Measurements from ENCODE around the gene GALNT2.
A peak's percentile ranks its signal among the peaks of the same experiment; 100 is the strongest.

GALNT2 gene

DNA sequence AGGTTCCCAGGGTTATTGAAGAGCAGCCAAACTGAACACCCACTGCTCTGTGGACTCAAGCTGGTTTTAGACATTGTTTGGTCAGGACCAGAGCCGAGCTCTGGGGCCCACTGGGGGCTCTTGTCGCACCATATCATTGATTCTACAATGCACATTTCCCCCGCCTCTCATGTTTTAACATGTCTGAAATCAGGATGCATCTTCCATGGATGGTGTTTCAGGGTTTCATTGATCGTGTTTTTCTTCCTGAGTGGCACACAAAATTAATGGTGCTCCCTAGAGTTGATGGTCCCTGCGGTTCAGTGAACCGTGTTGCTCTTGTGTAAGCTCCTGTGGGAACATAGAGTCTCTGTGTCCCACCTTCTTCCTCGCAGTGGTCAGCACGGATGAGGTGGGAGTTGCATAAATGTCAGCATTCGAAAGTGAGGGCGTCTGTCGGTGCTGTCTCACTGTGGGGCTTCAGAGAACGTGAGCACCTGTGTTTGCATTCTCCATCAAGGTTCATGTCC lies 38.3 kb downstream of the GALNT2 start:
- Histone ChIP-seq H3K27ac (ENCODE audit: low read depth, low read length) (peak overlapping the region; percentile 14), H3K9me3 (ENCODE audit: control insufficient read depth, insufficient read depth, low read length) (no peaks in the 10 kb centered on the region), H3K36me3 (ENCODE audit: control insufficient read depth, insufficient read depth, low read length) (no peaks in the 10 kb centered on the region), H3K4me1 (ENCODE audit: control insufficient read depth, insufficient read depth, low read length) (peaks cover 51% of the 10 kb centered on the region), H3K9ac (ENCODE audit: low read depth, low read length) (no peak overlapping the region), H3K4me3 (ENCODE audit: low read depth, low read length) (no peak overlapping the region), H3K27me3 (ENCODE audit: control insufficient read depth, insufficient read depth, low read length) (no peaks in the 10 kb centered on the region)

- H3K27ac ChIP-seq (ENCODE audit: low read depth, low read length), result no peak overlapping the region
- H3K9ac ChIP-seq (ENCODE audit: low read depth, low read length), result no peak overlapping the region
These were observed 39.0 kb downstream of the GALNT2 start for GRCh38 chr1:230105754-230106625.

GRCh38 chr1:230107941-230108340 lies 40.9 kb downstream of the GALNT2 start:
- H3K36me3 ChIP-seq (ENCODE audit: control insufficient read depth, insufficient read depth, low read length), result no peaks in the 10 kb centered on the region
- no peak overlapping the region for H3K27ac ChIP-seq (ENCODE audit: low read depth, low read length)
- no peak overlapping the region for H3K9ac ChIP-seq (ENCODE audit: low read depth, low read length)
- peaks cover 50% of the 10 kb centered on the region for H3K4me1 ChIP-seq (ENCODE audit: control insufficient read depth, insufficient read depth, low read length)
- no peaks in the 10 kb centered on the region for H3K27me3 ChIP-seq (ENCODE audit: control insufficient read depth, insufficient read depth, low read length)
- no peak overlapping the region for H3K4me3 ChIP-seq (ENCODE audit: low read depth, low read length)
- no peaks in the 10 kb centered on the region for H3K9me3 ChIP-seq (ENCODE audit: control insufficient read depth, insufficient read depth, low read length)

More at GRCh38 chr1:230105754-230106625, 39.0 kb downstream of the GALNT2 start:
- Histone ChIP-seq H3K36me3 (ENCODE audit: control insufficient read depth, insufficient read depth, low read length) (no peaks in the 10 kb centered on the region), H3K4me1 (ENCODE audit: control insufficient read depth, insufficient read depth, low read length) (peaks cover 50% of the 10 kb centered on the region), H3K27me3 (ENCODE audit: control insufficient read depth, insufficient read depth, low read length) (no peaks in the 10 kb centered on the region), H3K4me3 (ENCODE audit: low read depth, low read length) (no peak overlapping the region), H3K9me3 (ENCODE audit: control insufficient read depth, insufficient read depth, low read length) (no peaks in the 10 kb centered on the region)

DNA sequence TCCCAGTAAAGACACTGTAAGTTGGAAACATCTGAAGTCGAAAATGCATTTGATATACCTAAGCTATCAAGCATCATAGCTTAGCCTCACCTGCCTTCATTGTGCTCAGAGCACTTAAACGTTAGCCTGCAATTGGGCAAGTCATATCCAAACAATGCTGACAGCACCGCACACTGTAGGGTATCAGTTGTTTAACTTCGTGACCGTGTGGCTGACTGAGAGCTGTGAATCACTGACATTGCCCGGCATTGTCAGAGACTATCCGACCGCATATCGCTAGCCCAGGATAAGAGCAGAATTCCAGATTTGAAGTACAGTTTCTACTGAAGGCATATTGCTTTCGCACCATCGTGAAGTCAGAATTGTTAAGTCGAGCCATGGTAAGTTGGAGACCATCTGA lies 41.5 kb downstream of the GALNT2 start:
- no peaks in the 10 kb centered on the region for H3K27me3 ChIP-seq (ENCODE audit: control insufficient read depth, insufficient read depth, low read length)
- no peaks in the 10 kb centered on the region for H3K9me3 ChIP-seq (ENCODE audit: control insufficient read depth, insufficient read depth, low read length)
- H3K9ac ChIP-seq (ENCODE audit: low read depth, low read length), result no peak overlapping the region
- peaks cover 45% of the 10 kb centered on the region for H3K4me1 ChIP-seq (ENCODE audit: control insufficient read depth, insufficient read depth, low read length)
- H3K4me3 ChIP-seq (ENCODE audit: low read depth, low read length), result no peak overlapping the region
- no peaks in the 10 kb centered on the region for H3K36me3 ChIP-seq (ENCODE audit: control insufficient read depth, insufficient read depth, low read length)
- no peak overlapping the region for H3K27ac ChIP-seq (ENCODE audit: low read depth, low read length)

DNA sequence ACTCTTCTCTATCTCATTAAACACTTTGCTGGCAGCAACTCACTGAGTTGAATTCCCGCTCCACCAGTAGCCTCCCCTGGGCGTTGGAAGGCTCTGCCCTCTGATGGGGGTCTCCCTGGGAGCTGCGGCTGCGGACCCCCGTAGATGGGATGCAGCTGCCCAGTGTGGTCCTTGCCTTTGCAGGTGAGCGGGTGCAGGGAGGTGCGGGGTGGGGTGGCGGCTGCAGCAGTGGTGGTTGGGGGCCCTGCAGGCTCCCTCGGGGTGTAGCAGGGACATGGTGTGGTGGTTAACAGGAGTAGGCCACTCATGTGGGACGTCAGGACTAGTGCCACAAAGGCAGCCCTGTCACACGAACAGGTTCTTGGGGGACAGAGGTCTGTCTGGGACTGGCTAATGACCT lies 42.0 kb downstream of the GALNT2 start:
- Histone ChIP-seq H3K4me3 (ENCODE audit: low read depth, low read length) (no peak overlapping the region), H3K36me3 (ENCODE audit: control insufficient read depth, insufficient read depth, low read length) (no peaks in the 10 kb centered on the region), H3K4me1 (ENCODE audit: control insufficient read depth, insufficient read depth, low read length) (peaks cover 43% of the 10 kb centered on the region), H3K9ac (ENCODE audit: low read depth, low read length) (no peak overlapping the region), H3K27ac (ENCODE audit: low read depth, low read length) (no peak overlapping the region), H3K27me3 (ENCODE audit: control insufficient read depth, insufficient read depth, low read length) (no peaks in the 10 kb centered on the region), H3K9me3 (ENCODE audit: control insufficient read depth, insufficient read depth, low read length) (no peaks in the 10 kb centered on the region)

DNA sequence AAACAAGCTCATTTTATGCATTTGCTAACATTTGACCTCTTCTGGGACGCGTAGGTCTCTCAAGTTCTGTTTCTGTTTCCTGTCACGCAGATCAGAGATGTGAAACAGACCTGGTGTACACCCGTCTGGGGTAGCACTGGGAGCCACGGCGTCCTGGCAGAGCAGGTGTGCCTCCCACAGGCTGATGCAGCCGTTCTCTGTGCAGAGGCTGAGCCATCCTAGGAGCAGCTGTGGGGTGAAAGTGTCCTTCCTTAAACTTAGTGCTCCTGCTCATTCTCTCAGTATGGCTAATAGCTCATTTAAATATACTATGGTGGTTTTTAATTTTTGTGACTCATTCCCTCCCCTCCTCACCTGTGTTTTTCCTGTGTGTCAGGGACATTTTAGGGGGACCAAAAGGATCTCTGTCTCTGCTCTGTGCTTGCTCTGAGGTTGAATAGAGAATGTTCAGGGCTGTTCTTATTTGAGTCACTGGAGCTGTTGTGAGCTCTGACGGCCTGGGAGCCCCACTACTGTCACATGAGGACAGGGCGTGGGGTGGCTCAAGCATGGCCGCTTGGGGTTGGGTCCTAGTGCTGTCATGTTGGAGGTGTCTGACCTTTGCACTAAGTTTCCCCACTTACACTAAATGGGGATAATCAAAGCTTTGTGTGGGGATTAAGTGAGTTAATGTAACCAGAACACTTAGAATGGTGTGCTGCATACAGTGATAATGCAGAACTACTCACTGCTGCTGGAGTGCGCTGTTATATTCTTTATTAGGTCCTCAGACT lies 43.0 kb downstream of the GALNT2 start:
- Histone ChIP-seq H3K36me3 (ENCODE audit: control insufficient read depth, insufficient read depth, low read length) (no peaks in the 10 kb centered on the region), H3K4me3 (ENCODE audit: low read depth, low read length) (no peak overlapping the region), H3K9ac (ENCODE audit: low read depth, low read length) (no peak overlapping the region), H3K27me3 (ENCODE audit: control insufficient read depth, insufficient read depth, low read length) (no peaks in the 10 kb centered on the region), H3K9me3 (ENCODE audit: control insufficient read depth, insufficient read depth, low read length) (no peaks in the 10 kb centered on the region), H3K27ac (ENCODE audit: low read depth, low read length) (peak overlapping the region; percentile 7), H3K4me1 (ENCODE audit: control insufficient read depth, insufficient read depth, low read length) (peaks cover 36% of the 10 kb centered on the region)

DNA sequence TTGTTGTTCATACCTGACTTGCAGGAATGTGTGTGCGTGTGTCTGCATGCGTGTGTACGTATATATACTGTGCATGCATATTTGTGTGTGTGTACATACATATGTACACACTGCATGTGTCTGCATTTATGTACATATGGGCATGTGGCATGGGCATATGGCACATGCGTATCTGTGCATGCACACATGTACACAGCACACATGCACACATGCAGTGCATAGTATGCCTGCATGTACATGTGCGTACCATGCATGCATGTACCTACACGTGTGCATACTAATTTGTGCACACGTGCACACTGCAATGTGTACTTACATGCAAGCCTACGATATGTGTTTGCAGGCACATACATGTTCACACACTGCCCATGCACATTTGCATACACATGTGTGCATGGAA lies 43.9 kb downstream of the GALNT2 start:
- H3K4me1 ChIP-seq (ENCODE audit: control insufficient read depth, insufficient read depth, low read length), result peaks cover 31% of the 10 kb centered on the region

GRCh38 chr1:230112131-230112701 lies 45.2 kb downstream of the GALNT2 start:
- H3K27me3 ChIP-seq (ENCODE audit: control insufficient read depth, insufficient read depth, low read length), result no peaks in the 10 kb centered on the region
- H3K4me1 ChIP-seq (ENCODE audit: control insufficient read depth, insufficient read depth, low read length), result peaks cover 28% of the 10 kb centered on the region
- no peak overlapping the region for H3K4me3 ChIP-seq (ENCODE audit: low read depth, low read length)
- no peak overlapping the region for H3K9ac ChIP-seq (ENCODE audit: low read depth, low read length)
- H3K36me3 ChIP-seq (ENCODE audit: control insufficient read depth, insufficient read depth, low read length), result no peaks in the 10 kb centered on the region
- no peaks in the 10 kb centered on the region for H3K9me3 ChIP-seq (ENCODE audit: control insufficient read depth, insufficient read depth, low read length)
- H3K27ac ChIP-seq (ENCODE audit: low read depth, low read length), result peak overlapping the region; percentile 79

More for the DNA sequence above, 43.9 kb downstream of the GALNT2 start:
- H3K4me3 ChIP-seq (ENCODE audit: low read depth, low read length), result no peak overlapping the region
- H3K36me3 ChIP-seq (ENCODE audit: control insufficient read depth, insufficient read depth, low read length), result no peaks in the 10 kb centered on the region
- no peak overlapping the region for H3K27ac ChIP-seq (ENCODE audit: low read depth, low read length)
- H3K27me3 ChIP-seq (ENCODE audit: control insufficient read depth, insufficient read depth, low read length), result no peaks in the 10 kb centered on the region
- no peak overlapping the region for H3K9ac ChIP-seq (ENCODE audit: low read depth, low read length)
- H3K9me3 ChIP-seq (ENCODE audit: control insufficient read depth, insufficient read depth, low read length), result no peaks in the 10 kb centered on the region

DNA sequence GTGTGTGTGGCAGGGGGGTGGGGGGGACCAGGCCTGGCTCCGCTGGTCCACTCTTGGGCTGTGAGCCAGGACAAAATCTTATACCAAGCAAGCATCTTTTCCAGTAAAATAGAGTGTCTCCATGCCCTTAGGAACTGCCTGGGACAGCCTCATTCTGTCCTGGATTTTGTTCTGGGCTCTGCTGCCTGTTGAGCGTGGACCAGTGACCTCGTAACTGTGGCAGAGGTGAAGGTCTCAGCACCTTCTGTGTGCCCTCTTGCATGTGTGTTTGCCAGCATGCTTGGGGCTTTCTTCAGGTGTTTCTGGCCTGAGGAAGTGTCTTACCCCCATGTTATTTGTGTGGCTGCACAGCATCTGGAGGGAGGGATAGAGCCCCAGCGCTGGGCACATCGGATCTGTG lies 45.7 kb downstream of the GALNT2 start:
- no peaks in the 10 kb centered on the region for H3K27me3 ChIP-seq (ENCODE audit: control insufficient read depth, insufficient read depth, low read length)
- no peaks in the 10 kb centered on the region for H3K36me3 ChIP-seq (ENCODE audit: control insufficient read depth, insufficient read depth, low read length)
- peaks cover 28% of the 10 kb centered on the region for H3K4me1 ChIP-seq (ENCODE audit: control insufficient read depth, insufficient read depth, low read length)
- no peak overlapping the region for H3K4me3 ChIP-seq (ENCODE audit: low read depth, low read length)
- H3K27ac ChIP-seq (ENCODE audit: low read depth, low read length), result no peak overlapping the region
- H3K9ac ChIP-seq (ENCODE audit: low read depth, low read length), result no peak overlapping the region
- no peaks in the 10 kb centered on the region for H3K9me3 ChIP-seq (ENCODE audit: control insufficient read depth, insufficient read depth, low read length)

DNA sequence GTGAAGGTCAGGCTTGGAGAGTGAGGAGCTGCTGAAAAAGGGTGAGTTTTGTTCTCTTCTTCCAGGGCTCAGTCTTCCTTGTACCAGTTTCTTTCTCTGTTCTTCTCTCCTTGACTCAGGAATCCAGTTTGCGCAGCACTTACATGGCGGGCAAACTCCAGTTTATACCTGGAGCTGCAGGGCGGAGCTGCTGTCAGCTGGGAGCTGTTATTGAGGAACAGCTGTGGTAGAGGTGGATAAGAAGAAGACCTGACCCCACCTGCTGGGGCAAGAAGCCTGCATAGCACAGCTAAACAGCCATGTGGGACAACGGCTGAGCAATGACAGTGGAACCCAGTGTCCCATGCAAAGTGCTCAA lies 46.2 kb downstream of the GALNT2 start:
- H3K4me1 ChIP-seq (ENCODE audit: control insufficient read depth, insufficient read depth, low read length), result peaks cover 28% of the 10 kb centered on the region
- no peak overlapping the region for H3K27ac ChIP-seq (ENCODE audit: low read depth, low read length)
- H3K9ac ChIP-seq (ENCODE audit: low read depth, low read length), result no peak overlapping the region

More for the DNA sequence above, 46.2 kb downstream of the GALNT2 start:
- Histone ChIP-seq H3K9me3 (ENCODE audit: control insufficient read depth, insufficient read depth, low read length) (no peaks in the 10 kb centered on the region), H3K27me3 (ENCODE audit: control insufficient read depth, insufficient read depth, low read length) (no peaks in the 10 kb centered on the region), H3K4me3 (ENCODE audit: low read depth, low read length) (no peak overlapping the region), H3K36me3 (ENCODE audit: control insufficient read depth, insufficient read depth, low read length) (no peaks in the 10 kb centered on the region)
